Epithelial cell of proximal tubule (primary cell): Measurements from ENCODE around the gene ZYX. TPM values are rescaled to one million over a fixed set of nuclear protein-coding genes. Genes with fewer than 3 reads are reported as not detected.
"Not testable (repeated sequence)": the region's sequence is repeated elsewhere in the genome, so short reads cannot be mapped to it uniquely, and the experiment has no call there.

Source experiments
- DNase-seq: peaks from one replicate; pipeline ENCODE4 v3.0.0-alpha.2; 2011; ENCODE audit warnings: low read depth
- H3K4me3 ChIP-seq: 2 replicates; pipeline ENCODE4 v1.5.1; 2011; ENCODE audit warnings: low read depth, mild to moderate bottlenecking, low read length
- CTCF ChIP-seq: conservative IDR thresholded peaks from 2 replicates; pipeline ENCODE4 v1.5.1; 2012; ENCODE audit warnings: low read depth, mild to moderate bottlenecking, low read length
- total RNA-seq: library from RNA; depleted of rRNA; stranded (reverse); fragments of >200 nt; gene quantifications from 2 replicates; pipeline ENCODE4 v1.2.3, GENCODE V29; 2015

The ZYX gene
- total RNA-seq, 1 donor from 2014 or later: 117 TPM

- TF ChIP-seq CTCF: no peak
- no peak overlapping the region for H3K4me3 ChIP-seq
- no peak for DNase-seq
These were observed 18.5 kb downstream of the ZYX start for GRCh38 chr7:143399642-143400041.

- H3K4me3 ChIP-seq: no peak overlapping the region
- no peak for TF ChIP-seq CTCF
These were observed 20.1 kb downstream of the ZYX start for GRCh38 chr7:143401265-143401664.

GRCh38 chr7:143402233-143402632 lies 21.1 kb downstream of the ZYX start:
- H3K4me3 ChIP-seq, DNase-seq: not testable (repeated sequence)

More at GRCh38 chr7:143401265-143401664, 20.1 kb downstream of the ZYX start:
- no peak for DNase-seq

- no peak for TF ChIP-seq CTCF
- no peak overlapping the region for H3K4me3 ChIP-seq
- no peak for DNase-seq
These were observed 24.2 kb downstream of the ZYX start for GRCh38 chr7:143405173-143406001.

- no peak for DNase-seq
- TF ChIP-seq CTCF: no peak
- H3K4me3 ChIP-seq: no peak overlapping the region
These were observed 24.8 kb downstream of the ZYX start for GRCh38 chr7:143406002-143406357.

GRCh38 chr7:143407287-143408251 lies 26.4 kb downstream of the ZYX start:
- DNase-seq: no peak
- TF ChIP-seq CTCF: no peak
- H3K4me3 ChIP-seq: peak overlapping the region; percentile 30

- no peak for DNase-seq
- no peak for TF ChIP-seq CTCF
- peak overlapping the region; percentile 30 for H3K4me3 ChIP-seq
These were observed 27.1 kb downstream of the ZYX start for GRCh38 chr7:143408252-143408685.
